SU-DHL-6 (cell line): Measurements from ENCODE around the gene PPTC7.

Experiments used
- EZH2phosphoT487 ChIP-seq: fragments of 200-600 bp; sonication (generic), shearing (Covaris generic); conservative IDR thresholded peaks from 2 replicates; pipeline ENCODE4 v1.6.1; 2018; ENCODE audit warnings: mild to moderate bottlenecking, antibody characterized with exemption, low read length, moderate library complexity, mixed read lengths
- TF ChIP-seq, protein P1 (sequence below): fragments of 200-600 bp; sonication (generic); IDR thresholded peaks from one replicate; pipeline ENCODE4 v1.5.1; 2017; ENCODE audit warnings: antibody characterized with exemption, mild to moderate bottlenecking, low read length, moderate library complexity; ENCODE audit not compliant: insufficient read depth, poor library complexity, severe bottlenecking

DNA sequence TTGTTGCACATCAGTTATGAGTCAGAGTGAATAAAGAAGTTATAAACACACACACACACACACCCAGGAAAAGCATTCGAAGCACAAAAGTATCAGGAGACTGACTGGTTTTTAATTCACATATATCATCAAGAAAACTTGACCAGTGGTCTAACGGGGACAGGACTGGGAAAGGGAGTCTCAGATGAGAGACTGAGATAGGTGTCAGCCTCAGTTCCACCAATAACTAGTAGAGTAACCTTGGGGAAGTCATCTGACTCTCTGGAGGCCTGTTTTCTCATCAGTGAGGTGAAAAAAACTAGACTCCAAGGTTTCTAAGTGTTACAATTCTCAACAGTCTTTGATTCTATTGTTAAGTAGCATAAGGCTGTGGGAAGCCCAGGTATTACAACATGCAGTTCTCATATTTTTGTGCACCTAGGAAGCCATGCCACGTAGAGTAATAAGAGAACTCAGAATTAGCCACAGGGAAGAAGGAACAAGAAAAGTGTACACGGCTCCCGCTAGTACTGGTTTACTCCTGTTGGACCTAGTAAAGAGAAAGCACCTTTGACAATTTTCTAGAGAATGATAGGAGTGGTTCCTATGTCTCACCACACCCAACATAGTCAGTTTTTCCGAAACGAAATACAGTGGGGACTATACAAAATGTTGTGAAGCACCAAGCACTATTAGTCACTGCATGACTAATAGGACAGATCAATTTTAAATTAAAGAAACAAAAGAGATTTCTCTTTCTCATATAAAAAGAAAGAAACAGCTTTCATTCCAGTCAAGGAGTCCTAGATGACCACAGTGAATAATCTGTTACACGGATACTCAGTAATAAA, 5.0 kb downstream of the PPTC7 start:
- TF ChIP-seq, protein P1, sequence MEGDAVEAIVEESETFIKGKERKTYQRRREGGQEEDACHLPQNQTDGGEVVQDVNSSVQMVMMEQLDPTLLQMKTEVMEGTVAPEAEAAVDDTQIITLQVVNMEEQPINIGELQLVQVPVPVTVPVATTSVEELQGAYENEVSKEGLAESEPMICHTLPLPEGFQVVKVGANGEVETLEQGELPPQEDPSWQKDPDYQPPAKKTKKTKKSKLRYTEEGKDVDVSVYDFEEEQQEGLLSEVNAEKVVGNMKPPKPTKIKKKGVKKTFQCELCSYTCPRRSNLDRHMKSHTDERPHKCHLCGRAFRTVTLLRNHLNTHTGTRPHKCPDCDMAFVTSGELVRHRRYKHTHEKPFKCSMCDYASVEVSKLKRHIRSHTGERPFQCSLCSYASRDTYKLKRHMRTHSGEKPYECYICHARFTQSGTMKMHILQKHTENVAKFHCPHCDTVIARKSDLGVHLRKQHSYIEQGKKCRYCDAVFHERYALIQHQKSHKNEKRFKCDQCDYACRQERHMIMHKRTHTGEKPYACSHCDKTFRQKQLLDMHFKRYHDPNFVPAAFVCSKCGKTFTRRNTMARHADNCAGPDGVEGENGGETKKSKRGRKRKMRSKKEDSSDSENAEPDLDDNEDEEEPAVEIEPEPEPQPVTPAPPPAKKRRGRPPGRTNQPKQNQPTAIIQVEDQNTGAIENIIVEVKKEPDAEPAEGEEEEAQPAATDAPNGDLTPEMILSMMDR, result no peak
- TF ChIP-seq EZH2phosphoT487, result no peak
